ENCODE data around the gene CBY2.

- TF ChIP-seq CTCF (IDR thresholded peaks at IDR 0.05) (no peak), POLR2A (IDR thresholded peaks at IDR 0.05) (no peak)
Measured at GRCh38 chr13:45658586-45659235, 43.4 kb upstream of the CBY2 start.
